Measurements from ENCODE around the gene SLC35E4.

Gene SLC35E4

GRCh38 chr22:30655532-30655931 is 20.0 kb downstream of the SLC35E4 start:
- H4K20me1 ChIP-seq (ENCODE audit: insufficient read depth), result no peaks in the 10 kb centered on the region
- H3K79me2 ChIP-seq (ENCODE audit: insufficient read depth, low read depth), result no peaks in the 10 kb centered on the region
- TF ChIP-seq, protein P1, sequence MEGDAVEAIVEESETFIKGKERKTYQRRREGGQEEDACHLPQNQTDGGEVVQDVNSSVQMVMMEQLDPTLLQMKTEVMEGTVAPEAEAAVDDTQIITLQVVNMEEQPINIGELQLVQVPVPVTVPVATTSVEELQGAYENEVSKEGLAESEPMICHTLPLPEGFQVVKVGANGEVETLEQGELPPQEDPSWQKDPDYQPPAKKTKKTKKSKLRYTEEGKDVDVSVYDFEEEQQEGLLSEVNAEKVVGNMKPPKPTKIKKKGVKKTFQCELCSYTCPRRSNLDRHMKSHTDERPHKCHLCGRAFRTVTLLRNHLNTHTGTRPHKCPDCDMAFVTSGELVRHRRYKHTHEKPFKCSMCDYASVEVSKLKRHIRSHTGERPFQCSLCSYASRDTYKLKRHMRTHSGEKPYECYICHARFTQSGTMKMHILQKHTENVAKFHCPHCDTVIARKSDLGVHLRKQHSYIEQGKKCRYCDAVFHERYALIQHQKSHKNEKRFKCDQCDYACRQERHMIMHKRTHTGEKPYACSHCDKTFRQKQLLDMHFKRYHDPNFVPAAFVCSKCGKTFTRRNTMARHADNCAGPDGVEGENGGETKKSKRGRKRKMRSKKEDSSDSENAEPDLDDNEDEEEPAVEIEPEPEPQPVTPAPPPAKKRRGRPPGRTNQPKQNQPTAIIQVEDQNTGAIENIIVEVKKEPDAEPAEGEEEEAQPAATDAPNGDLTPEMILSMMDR (conservative IDR thresholded peaks at IDR 0.05; ENCODE audit: low read depth, low read length), result no peak
- H2AFZ ChIP-seq (ENCODE audit: low read depth), result no peak overlapping the region
- no peak overlapping the region for H3K4me3 ChIP-seq (IDR thresholded peaks at IDR 0.05; ENCODE audit: insufficient read depth, low read depth, low read length)
- no peak overlapping the region for H3K27ac ChIP-seq
- no peak overlapping the region for H3K4me2 ChIP-seq
- no peaks in the 10 kb centered on the region for H3K27me3 ChIP-seq (ENCODE audit: insufficient read depth, low read depth)
- no peaks in the 10 kb centered on the region for H3K4me1 ChIP-seq (ENCODE audit: low read depth, poor library complexity, severe bottlenecking)
- H3K36me3 ChIP-seq (ENCODE audit: insufficient read depth), result no peaks in the 10 kb centered on the region
- H3K9ac ChIP-seq, result no peak overlapping the region

DNA sequence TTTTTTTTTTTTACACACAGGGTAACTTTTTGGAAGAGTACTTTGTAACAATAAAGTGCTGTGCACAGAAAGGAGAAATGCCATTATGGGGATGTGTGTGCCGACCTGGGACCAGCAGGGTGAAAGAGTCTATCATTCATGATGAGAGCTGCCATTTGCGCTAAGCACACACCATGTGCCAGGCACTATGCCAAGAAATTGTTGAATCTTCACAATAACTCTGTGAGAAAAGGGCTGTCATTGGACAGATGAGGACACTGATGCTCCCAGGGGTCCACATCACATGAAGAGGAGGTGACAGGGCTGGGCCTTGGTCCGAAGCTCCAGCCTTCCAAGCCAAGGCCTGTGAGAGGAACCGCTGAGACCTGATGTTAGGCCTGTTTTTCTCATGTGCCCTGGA is 26.5 kb downstream of the SLC35E4 start:
- no peaks in the 10 kb centered on the region for H4K20me1 ChIP-seq (ENCODE audit: insufficient read depth)
- no peak overlapping the region for H3K9ac ChIP-seq
- H3K27me3 ChIP-seq (ENCODE audit: insufficient read depth, low read depth), result no peaks in the 10 kb centered on the region

GRCh38 chr22:30664798-30665197 is 29.2 kb downstream of the SLC35E4 start:
- Histone ChIP-seq H3K79me2 (ENCODE audit: insufficient read depth, low read depth) (no peaks in the 10 kb centered on the region), H4K20me1 (ENCODE audit: insufficient read depth) (no peaks in the 10 kb centered on the region), H3K4me3 (IDR thresholded peaks at IDR 0.05; ENCODE audit: insufficient read depth, low read depth, low read length) (no peak overlapping the region), H3K4me2 (no peak overlapping the region), H3K27me3 (ENCODE audit: insufficient read depth, low read depth) (no peaks in the 10 kb centered on the region), H3K9ac (no peak overlapping the region), H3K27ac (no peak overlapping the region), H3K36me3 (ENCODE audit: insufficient read depth) (no peaks in the 10 kb centered on the region), H2AFZ (ENCODE audit: low read depth) (no peak overlapping the region), H3K4me1 (ENCODE audit: low read depth, poor library complexity, severe bottlenecking) (peaks cover 8% of the 10 kb centered on the region)
- TF ChIP-seq, protein P1 (conservative IDR thresholded peaks at IDR 0.05; ENCODE audit: low read depth, low read length), result no peak

More for the DNA sequence above, 26.5 kb downstream of the SLC35E4 start:
- Histone ChIP-seq H3K4me1 (ENCODE audit: low read depth, poor library complexity, severe bottlenecking) (peaks cover 5% of the 10 kb centered on the region), H3K27ac (no peak overlapping the region), H2AFZ (ENCODE audit: low read depth) (no peak overlapping the region), H3K4me3 (IDR thresholded peaks at IDR 0.05; ENCODE audit: insufficient read depth, low read depth, low read length) (no peak overlapping the region), H3K4me2 (no peak overlapping the region), H3K79me2 (ENCODE audit: insufficient read depth, low read depth) (no peaks in the 10 kb centered on the region), H3K36me3 (ENCODE audit: insufficient read depth) (no peaks in the 10 kb centered on the region)
- TF ChIP-seq, protein P1 (conservative IDR thresholded peaks at IDR 0.05; ENCODE audit: low read depth, low read length), result no peak

GRCh38 chr22:30665266-30665665 is 29.7 kb downstream of the SLC35E4 start:
- H3K4me2 ChIP-seq, result no peak overlapping the region
- H3K4me3 ChIP-seq (IDR thresholded peaks at IDR 0.05; ENCODE audit: insufficient read depth, low read depth, low read length), result no peak overlapping the region
- TF ChIP-seq, protein P1 (conservative IDR thresholded peaks at IDR 0.05; ENCODE audit: low read depth, low read length), result no peak
- H3K9ac ChIP-seq, result no peak overlapping the region
- no peaks in the 10 kb centered on the region for H3K79me2 ChIP-seq (ENCODE audit: insufficient read depth, low read depth)
- peaks cover 12% of the 10 kb centered on the region for H3K4me1 ChIP-seq (ENCODE audit: low read depth, poor library complexity, severe bottlenecking)
- H3K36me3 ChIP-seq (ENCODE audit: insufficient read depth), result no peaks in the 10 kb centered on the region
- no peaks in the 10 kb centered on the region for H3K27me3 ChIP-seq (ENCODE audit: insufficient read depth, low read depth)
- H3K27ac ChIP-seq, result no peak overlapping the region
- no peak overlapping the region for H2AFZ ChIP-seq (ENCODE audit: low read depth)
- no peaks in the 10 kb centered on the region for H4K20me1 ChIP-seq (ENCODE audit: insufficient read depth)
